Activated B cell treated with CpG ODN at 0.5 μM for 24 hours (primary cell): ENCODE results near the gene HCFC1. TPM values are rescaled to one million over a fixed set of nuclear protein-coding genes. Genes with fewer than 3 reads are reported as not detected.
A peak's percentile ranks its signal among the peaks of the same experiment; 100 is the strongest.

Source experiments
- ATAC-seq: fragments of 200-7000 bp; cut with Tn5 transposase; one replicate; pipeline ENCODE4 v1.10.0; 2021; ENCODE audit warnings: low read depth, mild to moderate bottlenecking, moderate library complexity
- CTCF ChIA-PET: fragments of 350-600 bp; sonication (Branson Sonifier 250); formaldehyde crosslinking; loops from one replicate; lab custom pipeline; 2021; ENCODE audit warnings: antibody characterized with exemption; lab: Charles Lee
- POLR2A ChIA-PET: fragments of 350-600 bp; sonication (Branson Sonifier 250); formaldehyde crosslinking; loops from one replicate; lab custom pipeline; 2021; ENCODE audit warnings: antibody characterized with exemption; lab: Charles Lee
- DNase-seq: peaks from one replicate; pipeline ENCODE4 v3.0.0; 2022
- H3K27ac Mint-ChIP-seq: one replicate; pipeline ENCODE4 v1.8.0; 2020; ENCODE audit warnings: mixed read lengths
- H3K27me3 Mint-ChIP-seq: one replicate; pipeline ENCODE4 v1.8.0; 2021; ENCODE audit warnings: mixed read lengths
- H3K36me3 Mint-ChIP-seq: one replicate; pipeline ENCODE4 v1.8.0; 2021; ENCODE audit warnings: low read depth, mixed read lengths
- H3K4me1 Mint-ChIP-seq: one replicate; pipeline ENCODE4 v1.8.0; 2021; ENCODE audit warnings: mixed read lengths
- H3K4me3 Mint-ChIP-seq: one replicate; pipeline ENCODE4 v1.8.0; 2020; ENCODE audit warnings: mild to moderate bottlenecking, mixed read lengths
- H3K9me3 Mint-ChIP-seq: one replicate; pipeline ENCODE4 v1.8.0; 2020; ENCODE audit warnings: mixed read lengths
- intact Hi-C: fragments of 100-400 bp; cut with micrococcal nuclease; formaldehyde crosslinking; loops from one replicate; pipeline ENCODE4 v1.15.1; 2024
- total RNA-seq: library from RNA; stranded (reverse); gene quantifications from 2 replicates; pipeline ENCODE4 v1.2.3, GENCODE V29; 2022
- TF ChIP-seq, protein P1 (sequence below): fragments of 200-600 bp; IDR thresholded peaks from one replicate; pipeline ENCODE4 v1.8.0; 2022; ENCODE audit warnings: antibody characterized with exemption, mild to moderate bottlenecking

Gene HCFC1
- total RNA-seq, 1 donor from 2014 or later: 79.4 TPM

DNA sequence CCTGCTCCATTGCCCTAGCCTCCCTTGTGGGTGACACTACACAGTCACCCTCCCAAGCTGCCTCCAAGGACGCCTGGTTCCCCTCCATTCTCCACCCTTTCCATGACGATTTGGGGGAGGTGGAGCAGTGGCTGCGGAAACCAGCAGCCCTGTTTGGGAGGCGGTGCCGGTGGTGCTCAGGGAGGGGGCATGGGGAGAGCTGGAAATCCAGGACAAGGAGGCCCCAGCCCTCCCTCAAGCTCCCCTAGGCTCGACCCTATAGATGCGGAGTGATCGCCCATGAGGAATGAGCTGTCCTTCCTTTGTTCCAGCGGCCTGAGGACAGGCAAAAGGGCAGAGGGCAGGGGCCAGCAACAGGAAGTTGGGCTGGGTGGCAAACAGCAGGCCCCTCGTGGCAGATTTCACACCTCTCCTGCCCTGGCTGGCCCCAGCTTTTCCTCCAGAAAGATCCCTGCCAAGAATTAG lies 23.6 kb downstream of the HCFC1 start:
- TF ChIP-seq, protein P1, sequence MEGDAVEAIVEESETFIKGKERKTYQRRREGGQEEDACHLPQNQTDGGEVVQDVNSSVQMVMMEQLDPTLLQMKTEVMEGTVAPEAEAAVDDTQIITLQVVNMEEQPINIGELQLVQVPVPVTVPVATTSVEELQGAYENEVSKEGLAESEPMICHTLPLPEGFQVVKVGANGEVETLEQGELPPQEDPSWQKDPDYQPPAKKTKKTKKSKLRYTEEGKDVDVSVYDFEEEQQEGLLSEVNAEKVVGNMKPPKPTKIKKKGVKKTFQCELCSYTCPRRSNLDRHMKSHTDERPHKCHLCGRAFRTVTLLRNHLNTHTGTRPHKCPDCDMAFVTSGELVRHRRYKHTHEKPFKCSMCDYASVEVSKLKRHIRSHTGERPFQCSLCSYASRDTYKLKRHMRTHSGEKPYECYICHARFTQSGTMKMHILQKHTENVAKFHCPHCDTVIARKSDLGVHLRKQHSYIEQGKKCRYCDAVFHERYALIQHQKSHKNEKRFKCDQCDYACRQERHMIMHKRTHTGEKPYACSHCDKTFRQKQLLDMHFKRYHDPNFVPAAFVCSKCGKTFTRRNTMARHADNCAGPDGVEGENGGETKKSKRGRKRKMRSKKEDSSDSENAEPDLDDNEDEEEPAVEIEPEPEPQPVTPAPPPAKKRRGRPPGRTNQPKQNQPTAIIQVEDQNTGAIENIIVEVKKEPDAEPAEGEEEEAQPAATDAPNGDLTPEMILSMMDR: no peak
- DNase-seq (no peak), ATAC-seq (no peak)
- POLR2A ChIA-PET: interaction anchor here (18.4 kb wide), 1 partner anchor 23 kb away, joined by 305 read pairs; the partner anchor contains the start of gene ARHGAP4
- peaks cover 34% of the 10 kb centered on the region for H3K36me3 Mint-ChIP-seq
- no peaks in the 10 kb centered on the region for H3K9me3 Mint-ChIP-seq
- H3K4me3 Mint-ChIP-seq: no peak overlapping the region
- H3K4me1 Mint-ChIP-seq: peaks cover 17% of the 10 kb centered on the region
- intact Hi-C loops: loop anchor here (5.0 kb wide), 2 partner anchors 61 to 1006 kb away; partner anchors contain the start of gene L1CAM
- H3K27ac Mint-ChIP-seq: no peak overlapping the region
- H3K27me3 Mint-ChIP-seq: no peaks in the 10 kb centered on the region
- CTCF ChIA-PET: interaction anchor here (1.2 to 9.8 kb wide), 5 partner anchors 16 to 184 kb away, joined by 3 to 146 read pairs (median 6); partner anchors contain the start of genes ARHGAP4, HCFC1 and PLXNB3

DNA sequence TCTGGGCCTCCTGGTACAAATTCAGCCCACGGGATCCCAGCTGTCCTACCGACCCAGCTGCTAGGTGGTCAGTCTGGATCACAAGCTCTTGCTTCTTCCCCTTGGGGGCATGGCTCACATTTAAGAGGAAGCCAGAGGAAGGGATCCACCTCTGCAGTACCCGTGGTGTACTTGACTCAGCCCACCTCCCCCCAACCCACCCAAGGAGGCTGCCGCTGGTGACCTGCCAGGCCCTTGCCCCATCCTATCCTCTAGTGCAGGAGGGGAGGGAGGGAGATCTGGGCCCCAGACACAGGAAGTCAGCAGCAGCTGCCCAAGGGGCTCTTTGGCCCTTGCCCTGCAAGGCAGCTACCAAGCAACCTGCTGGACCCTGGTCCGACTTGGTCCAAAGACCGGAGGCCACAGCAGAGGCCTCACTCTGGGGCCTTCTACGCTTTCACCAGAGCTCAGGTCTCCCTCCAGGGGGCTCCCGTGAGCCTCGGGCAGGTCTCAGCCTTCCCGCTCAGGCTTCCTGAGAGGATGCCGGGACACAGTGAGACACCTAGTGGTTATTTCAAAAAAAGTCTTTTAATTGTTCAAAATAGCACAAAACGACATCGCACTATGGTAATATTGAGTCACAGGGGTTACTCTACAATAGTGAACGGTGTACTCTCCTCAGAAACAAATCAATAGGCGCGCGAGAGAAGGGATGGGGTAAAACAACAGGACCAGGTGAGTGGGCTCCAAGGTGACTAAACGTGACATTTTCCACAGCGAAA lies 24.4 kb downstream of the HCFC1 start:
- ChIA-PET POLR2A (interaction anchor here (0.6 to 18.4 kb wide), 6 partner anchors 14 to 598 kb away, joined by 3 to 305 read pairs (median 8); partner anchors contain the start of genes ARHGAP4 and HCFC1), CTCF (interaction anchor here (0.6 to 9.8 kb wide), 17 partner anchors 9 to 261 kb away, joined by 3 to 146 read pairs (median 4); partner anchors contain the start of genes ARHGAP4, HCFC1, IDH3G and PLXNB3)
- no peaks in the 10 kb centered on the region for H3K9me3 Mint-ChIP-seq
- H3K27me3 Mint-ChIP-seq: no peaks in the 10 kb centered on the region
- H3K4me3 Mint-ChIP-seq: no peak overlapping the region
- intact Hi-C loops: loop anchor here (1.0 to 5.0 kb wide), 9 partner anchors 12 to 1005 kb away; partner anchors contain the start of genes L1CAM, NAA10, PLXNB3 and SLC6A8
- TF ChIP-seq, protein P1: no peak
- peaks cover 32% of the 10 kb centered on the region for H3K36me3 Mint-ChIP-seq
- H3K27ac Mint-ChIP-seq: peak overlapping the region; percentile 63
- DNase-seq: peak; percentile 63
- peak; percentile 86 for ATAC-seq
- H3K4me1 Mint-ChIP-seq: peaks cover 17% of the 10 kb centered on the region

DNA sequence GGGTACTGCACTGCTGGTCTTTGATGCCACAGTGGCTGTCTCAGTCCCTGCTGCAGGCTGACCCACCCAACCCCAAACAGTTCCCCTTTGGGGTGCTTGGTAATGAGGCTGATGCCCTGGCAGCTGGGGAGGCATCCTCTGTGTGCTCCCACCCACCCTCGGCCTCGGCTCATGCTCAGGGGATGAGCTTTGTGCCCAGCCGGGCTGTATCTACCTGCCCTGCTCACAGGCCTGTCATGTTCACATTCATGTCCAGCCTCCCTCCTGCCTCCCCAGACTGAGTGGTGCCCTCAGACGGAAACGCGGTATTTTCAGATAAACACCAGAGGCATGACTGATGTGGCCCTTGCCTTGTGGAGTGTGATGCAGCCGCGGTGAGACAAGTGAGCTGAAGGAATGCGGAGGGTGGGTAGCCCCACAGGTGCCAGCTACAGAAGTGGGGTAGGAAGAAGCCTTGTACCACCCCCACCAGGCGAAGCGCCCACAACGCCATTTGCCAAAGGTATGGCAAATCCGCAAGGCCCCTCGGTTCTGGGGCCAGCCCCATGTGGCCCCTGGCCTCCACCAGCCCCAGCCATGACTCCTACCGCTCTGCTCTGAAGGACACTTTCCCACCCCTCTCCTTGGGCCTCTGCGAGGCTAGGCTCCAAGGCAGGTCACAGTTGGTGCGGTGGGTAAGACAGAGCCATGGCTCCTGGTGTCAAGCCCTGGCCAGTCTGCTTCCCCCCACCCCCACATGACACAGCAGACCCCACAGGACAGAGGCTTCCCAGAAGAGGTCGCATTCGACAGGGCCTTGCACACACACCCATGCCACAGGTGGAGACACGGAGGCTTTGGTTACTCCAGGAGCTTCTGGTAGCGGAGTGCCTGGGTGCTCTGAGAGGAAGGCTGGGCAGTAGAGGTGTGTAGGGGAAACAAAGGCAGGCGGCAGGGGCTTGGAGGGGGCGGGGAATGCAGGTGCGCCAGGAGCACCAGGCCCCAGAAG lies 25.4 kb downstream of the HCFC1 start:
- no peak for ATAC-seq
- Mint-ChIP-seq H3K36me3 (peaks cover 28% of the 10 kb centered on the region), H3K27ac (no peak overlapping the region), H3K4me1 (peaks cover 19% of the 10 kb centered on the region), H3K27me3 (no peaks in the 10 kb centered on the region), H3K9me3 (no peaks in the 10 kb centered on the region), H3K4me3 (no peak overlapping the region)
- POLR2A ChIA-PET: interaction anchor here (0.7 to 18.4 kb wide), 7 partner anchors 21 to 601 kb away, joined by 3 to 305 read pairs (median 7); partner anchors contain the start of genes ARHGAP4, HCFC1 and IKBKG
- intact Hi-C loops: loop anchor here (2.0 to 5.0 kb wide), 6 partner anchors 59 to 1004 kb away; partner anchors contain the start of genes L1CAM and SLC6A8
- CTCF ChIA-PET: interaction anchor here (0.9 to 9.8 kb wide), 10 partner anchors 8 to 187 kb away, joined by 3 to 146 read pairs (median 6); partner anchors contain the start of genes ARHGAP4, HCFC1, IDH3G and PLXNB3
- TF ChIP-seq, protein P1: no peak
- no peak for DNase-seq

DNA sequence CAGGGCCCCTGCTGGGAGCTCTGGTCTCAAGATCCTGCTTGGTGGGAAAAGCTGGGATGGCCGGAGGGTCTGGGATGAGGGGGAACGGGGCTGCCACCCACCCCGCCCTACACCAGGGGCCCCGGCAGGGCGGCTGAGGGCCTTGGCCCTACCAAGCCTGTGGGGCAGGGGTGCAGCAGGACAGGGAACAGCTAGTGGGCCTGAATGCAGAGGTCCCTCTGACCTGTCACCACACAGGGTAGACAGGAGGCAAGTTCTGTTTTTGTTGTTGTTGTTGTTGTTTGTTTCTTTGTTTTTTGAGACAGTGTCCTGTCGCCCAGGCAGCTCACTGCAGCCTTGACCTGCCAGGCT lies 26.8 kb downstream of the HCFC1 start:
- intact Hi-C loops: loop anchor here (5.0 kb wide), 2 partner anchors 57 to 1002 kb away; partner anchors contain the start of gene L1CAM
- peak; percentile 19 for ATAC-seq
- DNase-seq: no peak
- no peaks in the 10 kb centered on the region for H3K9me3 Mint-ChIP-seq
- TF ChIP-seq, protein P1: no peak
- ChIA-PET POLR2A (interaction anchor here (0.7 to 18.4 kb wide), 2 partner anchors 19 to 151 kb away, joined by 3 to 305 read pairs; partner anchors contain the start of gene ARHGAP4), CTCF (interaction anchor here (9.8 kb wide), 1 partner anchor 21 kb away, joined by 146 read pairs; the partner anchor contains the start of gene ARHGAP4)
- H3K4me3 Mint-ChIP-seq: no peak overlapping the region
- H3K36me3 Mint-ChIP-seq: peaks cover 14% of the 10 kb centered on the region
- no peaks in the 10 kb centered on the region for H3K27me3 Mint-ChIP-seq
- peaks cover 21% of the 10 kb centered on the region for H3K4me1 Mint-ChIP-seq
- peak overlapping the region; percentile 50 for H3K27ac Mint-ChIP-seq
